MG63 (cell line): ENCODE results near the gene KCNIP4. TPM values are rescaled to one million over a fixed set of nuclear protein-coding genes. Genes with fewer than 3 reads are reported as not detected.

Experiments
- DNase-seq: peaks from one replicate; pipeline ENCODE4 v3.0.0-alpha.2; 2020
- H3K27me3 ChIP-seq: fragments of 250-450 bp; sonication (Bioruptor Pico); 2 replicates; pipeline ENCODE4 v1.5.1; 2020; ENCODE audit warnings: mild to moderate bottlenecking, moderate library complexity
- H3K36me3 ChIP-seq: fragments of 250-450 bp; sonication (Bioruptor Pico); 2 replicates; pipeline ENCODE4 v1.5.1; 2020; ENCODE audit warnings: mild to moderate bottlenecking, moderate library complexity
- H3K4me3 ChIP-seq: fragments of 250-450 bp; sonication (Bioruptor Pico); 2 replicates; pipeline ENCODE4 v1.5.1; 2020; ENCODE audit warnings: mild to moderate bottlenecking, moderate library complexity
- H3K9me3 ChIP-seq: fragments of 250-450 bp; sonication (Bioruptor Pico); 2 replicates; pipeline ENCODE4 v1.5.1; 2020; ENCODE audit warnings: mild to moderate bottlenecking, moderate library complexity
- total RNA-seq: library from RNA; depleted of rRNA; stranded (reverse); fragments of >200 nt; shearing (Covaris generic); gene quantifications from 2 replicates; pipeline ENCODE4 v1.2.3, GENCODE V29; 2014; ENCODE audit warnings: low replicate concordance

The KCNIP4 gene
- total RNA-seq, 1 experiment from 2014 or later, result not detected

GRCh38 chr4:21451032-21451431, 497.5 kb downstream of the KCNIP4 start:
- Histone ChIP-seq H3K4me3 (no peak overlapping the region), H3K27me3 (no peaks in the 10 kb centered on the region), H3K9me3 (no peaks in the 10 kb centered on the region), H3K36me3 (no peaks in the 10 kb centered on the region)
- no peak for DNase-seq

GRCh38 chr4:21450331-21450730, 498.2 kb downstream of the KCNIP4 start:
- Histone ChIP-seq H3K36me3 (no peaks in the 10 kb centered on the region), H3K9me3 (no peaks in the 10 kb centered on the region)
- no peak for DNase-seq

GRCh38 chr4:21447301-21448054, 501.1 kb downstream of the KCNIP4 start:
- no peak for DNase-seq
- no peaks in the 10 kb centered on the region for H3K36me3 ChIP-seq
- no peaks in the 10 kb centered on the region for H3K27me3 ChIP-seq
- no peak overlapping the region for H3K4me3 ChIP-seq
- H3K9me3 ChIP-seq, result no peaks in the 10 kb centered on the region

More at GRCh38 chr4:21450331-21450730, 498.2 kb downstream of the KCNIP4 start:
- Histone ChIP-seq H3K4me3 (no peak overlapping the region), H3K27me3 (no peaks in the 10 kb centered on the region)

GRCh38 chr4:21420166-21420565, 528.4 kb downstream of the KCNIP4 start:
- Histone ChIP-seq H3K9me3 (no peaks in the 10 kb centered on the region), H3K36me3 (no peaks in the 10 kb centered on the region), H3K4me3 (no peak overlapping the region), H3K27me3 (no peaks in the 10 kb centered on the region)
- DNase-seq, result no peak

- no peaks in the 10 kb centered on the region for H3K9me3 ChIP-seq
- H3K4me3 ChIP-seq, result no peak overlapping the region
- DNase-seq, result no peak
- H3K36me3 ChIP-seq, result no peaks in the 10 kb centered on the region
- H3K27me3 ChIP-seq, result no peaks in the 10 kb centered on the region
Measured at GRCh38 chr4:21415728-21416127, 532.8 kb downstream of the KCNIP4 start.

GRCh38 chr4:21413807-21414370, 534.7 kb downstream of the KCNIP4 start:
- no peak overlapping the region for H3K4me3 ChIP-seq
- no peaks in the 10 kb centered on the region for H3K9me3 ChIP-seq
- no peaks in the 10 kb centered on the region for H3K36me3 ChIP-seq
- no peaks in the 10 kb centered on the region for H3K27me3 ChIP-seq
- no peak for DNase-seq

- no peak for DNase-seq
- Histone ChIP-seq H3K4me3 (no peak overlapping the region), H3K27me3 (no peaks in the 10 kb centered on the region), H3K9me3 (no peaks in the 10 kb centered on the region), H3K36me3 (no peaks in the 10 kb centered on the region)
Measured at GRCh38 chr4:21411086-21411485, 537.5 kb downstream of the KCNIP4 start.

GRCh38 chr4:21410372-21410771, 538.2 kb downstream of the KCNIP4 start:
- Histone ChIP-seq H3K36me3 (no peaks in the 10 kb centered on the region), H3K9me3 (no peaks in the 10 kb centered on the region), H3K27me3 (no peaks in the 10 kb centered on the region), H3K4me3 (no peak overlapping the region)
- no peak for DNase-seq

GRCh38 chr4:21387683-21388082, 560.9 kb downstream of the KCNIP4 start:
- H3K27me3 ChIP-seq, result no peaks in the 10 kb centered on the region
- DNase-seq, result no peak
- no peaks in the 10 kb centered on the region for H3K9me3 ChIP-seq
- no peaks in the 10 kb centered on the region for H3K36me3 ChIP-seq
- no peak overlapping the region for H3K4me3 ChIP-seq

GRCh38 chr4:21386166-21386780, 562.3 kb downstream of the KCNIP4 start:
- DNase-seq, result no peak
- H3K36me3 ChIP-seq, result no peaks in the 10 kb centered on the region

GRCh38 chr4:21385706-21386105, 562.9 kb downstream of the KCNIP4 start:
- Histone ChIP-seq H3K9me3 (no peaks in the 10 kb centered on the region), H3K27me3 (no peaks in the 10 kb centered on the region), H3K4me3 (no peak overlapping the region), H3K36me3 (no peaks in the 10 kb centered on the region)
- DNase-seq, result no peak

More at GRCh38 chr4:21386166-21386780, 562.3 kb downstream of the KCNIP4 start:
- no peaks in the 10 kb centered on the region for H3K9me3 ChIP-seq
- no peak overlapping the region for H3K4me3 ChIP-seq
- H3K27me3 ChIP-seq, result no peaks in the 10 kb centered on the region

- Histone ChIP-seq H3K9me3 (no peaks in the 10 kb centered on the region), H3K27me3 (no peaks in the 10 kb centered on the region), H3K36me3 (no peaks in the 10 kb centered on the region), H3K4me3 (no peak overlapping the region)
- no peak for DNase-seq
Measured at GRCh38 chr4:21384609-21385008, 564.0 kb downstream of the KCNIP4 start.

- DNase-seq, result no peak
- no peaks in the 10 kb centered on the region for H3K27me3 ChIP-seq
- no peaks in the 10 kb centered on the region for H3K36me3 ChIP-seq
- no peak overlapping the region for H3K4me3 ChIP-seq
- no peaks in the 10 kb centered on the region for H3K9me3 ChIP-seq
Measured at GRCh38 chr4:21380861-21381260, 567.7 kb downstream of the KCNIP4 start.

GRCh38 chr4:21377046-21377445, 571.5 kb downstream of the KCNIP4 start:
- H3K4me3 ChIP-seq, result no peak overlapping the region
- DNase-seq, result no peak
- no peaks in the 10 kb centered on the region for H3K27me3 ChIP-seq
- no peaks in the 10 kb centered on the region for H3K36me3 ChIP-seq
- H3K9me3 ChIP-seq, result no peaks in the 10 kb centered on the region

- Histone ChIP-seq H3K4me3 (no peak overlapping the region), H3K27me3 (no peaks in the 10 kb centered on the region), H3K36me3 (no peaks in the 10 kb centered on the region), H3K9me3 (no peaks in the 10 kb centered on the region)
- no peak for DNase-seq
Measured at GRCh38 chr4:21376176-21376575, 572.4 kb downstream of the KCNIP4 start.

- no peaks in the 10 kb centered on the region for H3K27me3 ChIP-seq
- no peak overlapping the region for H3K4me3 ChIP-seq
- no peak for DNase-seq
- no peaks in the 10 kb centered on the region for H3K9me3 ChIP-seq
- H3K36me3 ChIP-seq, result no peaks in the 10 kb centered on the region
Measured at GRCh38 chr4:21374641-21375368, 573.8 kb downstream of the KCNIP4 start.

- no peak overlapping the region for H3K4me3 ChIP-seq
- H3K36me3 ChIP-seq, result no peaks in the 10 kb centered on the region
- no peaks in the 10 kb centered on the region for H3K27me3 ChIP-seq
- no peaks in the 10 kb centered on the region for H3K9me3 ChIP-seq
- DNase-seq, result no peak
Measured at GRCh38 chr4:21367567-21367966, 581.0 kb downstream of the KCNIP4 start.
